HFF-Myc (cell line): Measurements from ENCODE around the gene FAM234B.

Experiments
- DNase-seq: peaks from one replicate; pipeline ENCODE4 v3.0.0-alpha.2; 2011; ENCODE audit warnings: low read depth; ENCODE audit errors: extremely low read depth
- H3K4me3 ChIP-seq: replicated peaks from 2 replicates; pipeline ENCODE4 v1.5.1; 2011; ENCODE audit warnings: low read depth, mild to moderate bottlenecking, control low read depth, low read length
- CTCF ChIP-seq: IDR thresholded peaks from 2 replicates; pipeline ENCODE4 v1.5.1; 2012; ENCODE audit warnings: mild to moderate bottlenecking, low read depth, low read length, control low read depth; ENCODE audit errors: missing control alignments

Gene FAM234B

GRCh38 chr12:13004361-13004760, 39.8 kb upstream of the FAM234B start:
- no peak for TF ChIP-seq CTCF
- DNase-seq = no peak
- H3K4me3 ChIP-seq = no peak overlapping the region

- H3K4me3 ChIP-seq = no peak overlapping the region
- no peak for TF ChIP-seq CTCF
- no peak for DNase-seq
These were observed 39.2 kb upstream of the FAM234B start for GRCh38 chr12:13004986-13005385.

- no peak overlapping the region for H3K4me3 ChIP-seq
- TF ChIP-seq CTCF = no peak
- DNase-seq = no peak
These were observed 38.5 kb upstream of the FAM234B start for GRCh38 chr12:13005649-13006048.

- no peak for TF ChIP-seq CTCF
- no peak overlapping the region for H3K4me3 ChIP-seq
- no peak for DNase-seq
These were observed 36.5 kb upstream of the FAM234B start for GRCh38 chr12:13007496-13008233.

- H3K4me3 ChIP-seq = no peak overlapping the region
- DNase-seq = no peak
- no peak for TF ChIP-seq CTCF
These were observed 35.3 kb upstream of the FAM234B start for GRCh38 chr12:13008741-13009380.

- DNase-seq = no peak
- TF ChIP-seq CTCF = no peak
- H3K4me3 ChIP-seq = no peak overlapping the region
These were observed 33.1 kb upstream of the FAM234B start for GRCh38 chr12:13011098-13011497.
